HCT116 (cell line): Measurements from ENCODE around the gene C15orf40.

Source experiments
- EZH2 ChIP-seq: fragments of 200-600 bp; sonication (generic); IDR thresholded peaks from 2 replicates; pipeline ENCODE4 v1.6.1; 2017; ENCODE audit warnings: antibody characterized with exemption, mixed run types
- POLR2A ChIP-seq: IDR thresholded peaks from 2 replicates; pipeline ENCODE4 v1.7.0; 2011; ENCODE audit warnings: borderline replicate concordance; ENCODE audit not compliant: insufficient read depth, insufficient read length; ENCODE audit errors: extremely low read depth
- RAD21 ChIP-seq: IDR thresholded peaks from 2 replicates; pipeline ENCODE4 v1.6.1; 2012; ENCODE audit warnings: low read depth, mild to moderate bottlenecking
- ZFX ChIP-seq: fragments of 450-650 bp; IDR thresholded peaks from 2 replicates; pipeline ENCODE4 v1.6.1; 2017
- ZNF274 ChIP-seq: fragments of 200-500 bp; sonication (Bioruptor generic); IDR thresholded peaks from 2 replicates; pipeline ENCODE4 v1.6.1; 2014; ENCODE audit warnings: mild to moderate bottlenecking, low read depth, low read length, inconsistent platforms
- TF ChIP-seq, protein P1 (sequence below), 3 experiments: fragments of 200-600 bp in 1 of 3; sonication (generic) in 1 of 3; IDR thresholded peaks in 2 of 3; conservative IDR thresholded peaks in 1 of 3; 2 replicates each; pipeline ENCODE4 v1.5.1; 2012 to 2017; ENCODE audit warnings: low read depth in 2 of 3, low read length in 2 of 3, antibody characterized with exemption in 1 of 3, borderline replicate concordance in 1 of 3, control low read depth in 1 of 3, mild to moderate bottlenecking in 1 of 3, mixed read lengths in 1 of 3, mixed run types in 1 of 3, moderate library complexity in 1 of 3; ENCODE audit not compliant: insufficient read depth in 1 of 3
- TF ChIP-seq, protein P2 (sequence below): IDR thresholded peaks from 2 replicates; pipeline ENCODE4 v1.6.1; 2012; ENCODE audit warnings: low read depth

DNA sequence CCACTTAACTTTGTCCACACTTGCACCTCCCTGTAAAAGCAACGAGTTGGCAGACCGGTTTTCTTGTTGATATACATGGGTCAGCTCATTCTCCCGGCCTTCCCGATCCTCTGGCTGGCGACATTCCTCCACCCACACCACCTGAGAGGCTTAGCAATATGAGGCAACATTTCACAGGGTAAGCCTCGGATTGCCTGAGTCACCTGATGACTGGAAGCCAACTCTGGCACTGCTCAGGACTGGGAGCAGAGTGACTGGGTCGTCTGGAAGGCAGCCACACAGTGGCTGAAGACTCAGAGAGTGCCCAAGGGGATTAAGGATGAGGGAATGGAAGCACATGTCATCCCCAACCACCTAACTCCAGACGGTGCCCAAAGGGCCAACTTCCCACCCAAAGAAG lies 68.7 kb downstream of the C15orf40 start:
- TF ChIP-seq ZNF274 (no peak), POLR2A (no peak), EZH2 (no peak), ZFX (no peak), RAD21 (no peak)
- TF ChIP-seq, protein P1, sequence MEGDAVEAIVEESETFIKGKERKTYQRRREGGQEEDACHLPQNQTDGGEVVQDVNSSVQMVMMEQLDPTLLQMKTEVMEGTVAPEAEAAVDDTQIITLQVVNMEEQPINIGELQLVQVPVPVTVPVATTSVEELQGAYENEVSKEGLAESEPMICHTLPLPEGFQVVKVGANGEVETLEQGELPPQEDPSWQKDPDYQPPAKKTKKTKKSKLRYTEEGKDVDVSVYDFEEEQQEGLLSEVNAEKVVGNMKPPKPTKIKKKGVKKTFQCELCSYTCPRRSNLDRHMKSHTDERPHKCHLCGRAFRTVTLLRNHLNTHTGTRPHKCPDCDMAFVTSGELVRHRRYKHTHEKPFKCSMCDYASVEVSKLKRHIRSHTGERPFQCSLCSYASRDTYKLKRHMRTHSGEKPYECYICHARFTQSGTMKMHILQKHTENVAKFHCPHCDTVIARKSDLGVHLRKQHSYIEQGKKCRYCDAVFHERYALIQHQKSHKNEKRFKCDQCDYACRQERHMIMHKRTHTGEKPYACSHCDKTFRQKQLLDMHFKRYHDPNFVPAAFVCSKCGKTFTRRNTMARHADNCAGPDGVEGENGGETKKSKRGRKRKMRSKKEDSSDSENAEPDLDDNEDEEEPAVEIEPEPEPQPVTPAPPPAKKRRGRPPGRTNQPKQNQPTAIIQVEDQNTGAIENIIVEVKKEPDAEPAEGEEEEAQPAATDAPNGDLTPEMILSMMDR (IDR thresholded peaks at IDR 0.05 in 2 of 3, conservative IDR thresholded peaks at IDR 0.05 in 1 of 3; ENCODE audit: borderline replicate concordance in 1 of 3, insufficient read depth in 1 of 3, low read depth in 2 of 3, low read length in 2 of 3), result no peak
- TF ChIP-seq, protein P2, sequence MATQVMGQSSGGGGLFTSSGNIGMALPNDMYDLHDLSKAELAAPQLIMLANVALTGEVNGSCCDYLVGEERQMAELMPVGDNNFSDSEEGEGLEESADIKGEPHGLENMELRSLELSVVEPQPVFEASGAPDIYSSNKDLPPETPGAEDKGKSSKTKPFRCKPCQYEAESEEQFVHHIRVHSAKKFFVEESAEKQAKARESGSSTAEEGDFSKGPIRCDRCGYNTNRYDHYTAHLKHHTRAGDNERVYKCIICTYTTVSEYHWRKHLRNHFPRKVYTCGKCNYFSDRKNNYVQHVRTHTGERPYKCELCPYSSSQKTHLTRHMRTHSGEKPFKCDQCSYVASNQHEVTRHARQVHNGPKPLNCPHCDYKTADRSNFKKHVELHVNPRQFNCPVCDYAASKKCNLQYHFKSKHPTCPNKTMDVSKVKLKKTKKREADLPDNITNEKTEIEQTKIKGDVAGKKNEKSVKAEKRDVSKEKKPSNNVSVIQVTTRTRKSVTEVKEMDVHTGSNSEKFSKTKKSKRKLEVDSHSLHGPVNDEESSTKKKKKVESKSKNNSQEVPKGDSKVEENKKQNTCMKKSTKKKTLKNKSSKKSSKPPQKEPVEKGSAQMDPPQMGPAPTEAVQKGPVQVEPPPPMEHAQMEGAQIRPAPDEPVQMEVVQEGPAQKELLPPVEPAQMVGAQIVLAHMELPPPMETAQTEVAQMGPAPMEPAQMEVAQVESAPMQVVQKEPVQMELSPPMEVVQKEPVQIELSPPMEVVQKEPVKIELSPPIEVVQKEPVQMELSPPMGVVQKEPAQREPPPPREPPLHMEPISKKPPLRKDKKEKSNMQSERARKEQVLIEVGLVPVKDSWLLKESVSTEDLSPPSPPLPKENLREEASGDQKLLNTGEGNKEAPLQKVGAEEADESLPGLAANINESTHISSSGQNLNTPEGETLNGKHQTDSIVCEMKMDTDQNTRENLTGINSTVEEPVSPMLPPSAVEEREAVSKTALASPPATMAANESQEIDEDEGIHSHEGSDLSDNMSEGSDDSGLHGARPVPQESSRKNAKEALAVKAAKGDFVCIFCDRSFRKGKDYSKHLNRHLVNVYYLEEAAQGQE, result no peak
